ENCODE measurements around the gene HEXB. TPM values are rescaled to one million over a fixed set of nuclear protein-coding genes. Genes with fewer than 3 reads are reported as not detected.

The HEXB gene
- total RNA-seq, 4 donors from 2014 or later: 143 to 235 (median 168) TPM

- Histone ChIP-seq H3K27me3 (no peaks in the 10 kb centered on the region), H3K9me3 (no peaks in the 10 kb centered on the region), H3K27ac (peak overlapping the region; percentile 84 to 88 (median 87)), H3K4me3 (peak overlapping the region; percentile 71 to 93 (median 84)), H3K36me3 (peaks cover 0 to 28% (median 10%) of the 10 kb centered on the region in 4 donors), H3K4me1 (peaks cover 18 to 33% (median 23%) of the 10 kb centered on the region in 4 donors)
- in situ Hi-C loops (cut with MboI; ENCODE audit: low pct_ligation_motif_present in 1 of 4, low pct_unique_long_range_greater_than_20kb in 1 of 4, low sequenced_read_pairs in 3 of 4) (no loop called here), intact Hi-C loops (cut with DNase I; ENCODE audit: low total_unique reads) (no loop called here)
- no peak for DNase-seq
- WGBS, 2 donors (ENCODE audit: low coverage in 1 of 2): 0 to 1% methylated on average over 1 to 10 of the region's 10 CpGs
- TF ChIP-seq POLR2A (IDR thresholded peaks at IDR 0.05) (no peak), CTCF (IDR thresholded peaks at IDR 0.05) (peak; percentile 51 to 69 (median 53))
These were observed 81.4 kb downstream of the HEXB start for GRCh38 chr5:74766418-74766848.

- Histone ChIP-seq H3K36me3 (peaks cover 0 to 30% (median 13%) of the 10 kb centered on the region in 4 donors), H3K9me3 (no peaks in the 10 kb centered on the region), H3K27ac (peak within 1 kb of the TSS; percentile 84 to 88 (median 87)), H3K4me1 (peaks cover 18 to 33% (median 23%) of the 10 kb centered on the region in 4 donors), H3K4me3 (peak within 1 kb of the TSS; percentile 71 to 93 (median 84)), H3K27me3 (no peaks in the 10 kb centered on the region)
- DNase-seq: peak; percentile 94
- 1% methylated on average over 47 of the region's 54 CpGs; no CpG with 5 or more reads in 1 of the 2 donors for WGBS, 2 donors (ENCODE audit: low coverage in 1 of 2)
- TF ChIP-seq POLR2A (IDR thresholded peaks at IDR 0.05) (peak; percentile 40), POLR2AphosphoS5 (IDR thresholded peaks at IDR 0.05) (peak; percentile 49 to 76 (median 52)), EP300 (IDR thresholded peaks at IDR 0.05; ENCODE audit: low read depth) (no peak), CTCF (IDR thresholded peaks at IDR 0.05) (peak in 1 of 5 experiments; percentile 11)
- intact Hi-C loops (cut with DNase I; ENCODE audit: low total_unique reads): no loop called here
- in situ Hi-C loops (cut with MboI; ENCODE audit: low pct_ligation_motif_present in 1 of 4, low pct_unique_long_range_greater_than_20kb in 1 of 4, low sequenced_read_pairs in 3 of 4): no loop called here
These were observed 82.0 kb downstream of the HEXB start, which contains the start of the genes GFM2 and NSA2 for GRCh38 chr5:74766849-74767578. Gene GFM2 (minus strand): TSS chr5:74767117. CDS start chr5:74763742, 3,375 bp downstream. Gene NSA2 (plus strand): TSS chr5:74767249. CDS start chr5:74767361, 112 bp downstream.

DNA sequence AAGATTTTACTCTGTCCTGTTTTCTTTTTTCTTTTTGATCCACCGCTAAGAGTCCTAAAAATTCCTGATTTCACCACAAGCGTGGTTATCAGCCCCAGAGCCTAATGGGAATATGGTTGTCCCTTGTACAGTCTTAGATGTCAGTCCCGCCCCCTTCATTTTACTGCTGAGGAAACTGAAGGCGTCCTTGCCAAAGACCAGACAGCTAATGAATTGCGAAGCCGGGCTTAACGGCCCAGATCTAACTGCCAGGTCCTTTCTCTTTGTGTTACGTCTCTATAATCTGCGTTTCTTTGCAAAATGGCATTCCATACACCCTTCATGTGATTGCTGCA lies 82.5 kb downstream of the HEXB start:
- intact Hi-C loops (cut with DNase I; ENCODE audit: low total_unique reads) (no loop called here), in situ Hi-C loops (cut with MboI; ENCODE audit: low pct_ligation_motif_present in 1 of 4, low pct_unique_long_range_greater_than_20kb in 1 of 4, low sequenced_read_pairs in 3 of 4) (no loop called here)
- TF ChIP-seq EP300 (IDR thresholded peaks at IDR 0.05; ENCODE audit: low read depth): no peak
- TF ChIP-seq POLR2AphosphoS5 (IDR thresholded peaks at IDR 0.05): no peak
- TF ChIP-seq POLR2A (IDR thresholded peaks at IDR 0.05): no peak
- no peak for TF ChIP-seq CTCF (IDR thresholded peaks at IDR 0.05)
- H3K4me1 ChIP-seq: peaks cover 18 to 33% (median 23%) of the 10 kb centered on the region in 4 donors
- peak; percentile 25 for DNase-seq
- no peaks in the 10 kb centered on the region for H3K27me3 ChIP-seq
- H3K36me3 ChIP-seq: peaks cover 0 to 32% (median 13%) of the 10 kb centered on the region in 4 donors
- peak overlapping the region; percentile 48 to 93 (median 84) for H3K4me3 ChIP-seq
- no peaks in the 10 kb centered on the region for H3K9me3 ChIP-seq
- 0 to 2% methylated on average over 8 to 9 of the region's 9 CpGs for WGBS, 2 donors (ENCODE audit: low coverage in 1 of 2)
- peak overlapping the region; percentile 84 to 88 (median 87) for H3K27ac ChIP-seq

Small RNAs within 50 kb of the gene (small RNA-seq; reads per million reads assigned to genes)
- 0 reads per million in 4 donors for gene RNU6-658P

Other genes starting within 250 kb of the HEXB start
- gene ENC1, start 44.5 kb upstream of the HEXB start, total RNA-seq: 10 to 100 TPM; 14.9 to 26.9 (median 22.0) TPM
- 10 to 100 TPM; 19.3 to 27.0 (median 24.7) TPM for gene GFM2, start 81.9 kb downstream of the HEXB start, total RNA-seq
- gene NSA2, start 82.0 kb downstream of the HEXB start, total RNA-seq: 10 to 100 TPM; 24.7 to 88.0 (median 37.4) TPM
- 10 to 100 TPM in 1 of 4 donors, 1 to 10 TPM in 2, under 1 TPM in 1; 0.20 to 14.6 (median 2.5) TPM for gene FAM169A, start 181.2 kb downstream of the HEXB start, total RNA-seq

All from transverse colon (tissue), 4 donors.